HG02943 (cell line): ENCODE data around the gene PDE6D.
A peak's percentile ranks its signal among the peaks of the same experiment; 100 is the strongest.

Source experiments
- ATAC-seq: cut with Tn5 transposase; IDR thresholded peaks from one replicate; pipeline ENCODE4 v1.9.1; 2021; ENCODE audit warnings: mild to moderate bottlenecking, low read depth, moderate library complexity; ENCODE audit not compliant: unreplicated experiment

PDE6D gene

GRCh38 chr2:231780909-231781797, at the start of gene PDE6D:
Gene PDE6D, minus strand, starts transcription at chr2:231781282. Its CDS starts 168 bp downstream, at chr2:231781114.
- peak; percentile 85 for ATAC-seq

GRCh38 chr2:231821908-231822307, 40.8 kb upstream of the PDE6D start:
- ATAC-seq: no peak

- no peak for ATAC-seq
Measured at GRCh38 chr2:231820786-231821303, 39.8 kb upstream of the PDE6D start.

GRCh38 chr2:231819447-231820042, 38.5 kb upstream of the PDE6D start:
- ATAC-seq: no peak

- ATAC-seq: no peak
Measured at GRCh38 chr2:231816327-231817026, 35.4 kb upstream of the PDE6D start.

GRCh38 chr2:231810905-231811304, 29.8 kb upstream of the PDE6D start:
- no peak for ATAC-seq

GRCh38 chr2:231807020-231807419, 25.9 kb upstream of the PDE6D start:
- ATAC-seq: no peak

- no peak for ATAC-seq
Measured at GRCh38 chr2:231803501-231804138, 22.5 kb upstream of the PDE6D start.

GRCh38 chr2:231800493-231801091, 19.5 kb upstream of the PDE6D start:
- ATAC-seq: no peak

GRCh38 chr2:231795525-231796327, 14.6 kb upstream of the PDE6D start:
- no peak for ATAC-seq

- ATAC-seq: no peak
Measured at GRCh38 chr2:231794383-231794782, 13.3 kb upstream of the PDE6D start.

GRCh38 chr2:231791107-231791506, 10.0 kb upstream of the PDE6D start:
- no peak for ATAC-seq

GRCh38 chr2:231786917-231787292, 5.8 kb upstream of the PDE6D start:
- ATAC-seq: no peak

GRCh38 chr2:231786177-231786916, 5.3 kb upstream of the PDE6D start, which contains the start of gene COPS7B:
Gene COPS7B, plus strand, starts transcription at chr2:231786445. Its CDS starts 2,126 bp downstream, at chr2:231788571.
- ATAC-seq: peak; percentile 60

GRCh38 chr2:231785822-231786176, 4.7 kb upstream of the PDE6D start:
- ATAC-seq: peak; percentile 2

- ATAC-seq: no peak
Measured at GRCh38 chr2:231785413-231785812, 4.3 kb upstream of the PDE6D start.

- no peak for ATAC-seq
Measured at GRCh38 chr2:231781798-231782726, 980 bp upstream of the PDE6D start.
